Nephron (organoid): Measurements from ENCODE around the gene ZMIZ1.

Experiments used
- H3K27ac Mint-ChIP-seq, 3 experiments: 2 replicates each; pipeline ENCODE4 v1.8.0; 2020; ENCODE audit warnings: mixed read lengths in 3 of 3, mild to moderate bottlenecking in 2 of 3, moderate library complexity in 1 of 3
- H3K27me3 Mint-ChIP-seq: 2 replicates; pipeline ENCODE4 v1.8.0; 2021; ENCODE audit warnings: low read depth, mild to moderate bottlenecking, moderate library complexity, mixed read lengths
- H3K36me3 Mint-ChIP-seq: 2 replicates; pipeline ENCODE4 v1.8.0; 2020; ENCODE audit warnings: low read depth, mixed read lengths
- H3K4me1 Mint-ChIP-seq: 2 replicates; pipeline ENCODE4 v1.8.0; 2020; ENCODE audit warnings: mixed read lengths
- H3K4me3 Mint-ChIP-seq, 3 experiments: 2 replicates each; pipeline ENCODE4 v1.8.0; 2020; ENCODE audit warnings: mild to moderate bottlenecking in 3 of 3, mixed read lengths in 3 of 3, moderate library complexity in 2 of 3
- H3K9me3 Mint-ChIP-seq: 2 replicates; pipeline ENCODE4 v1.8.0; 2020; ENCODE audit warnings: mixed read lengths
- TF ChIP-seq, protein P1 (sequence below), 3 experiments: fragments of 200-600 bp; sonication (generic); IDR thresholded peaks; one replicate each; pipeline ENCODE4 v1.5.0; 2021; ENCODE audit warnings: antibody characterized with exemption in 3 of 3; ENCODE audit not compliant: unreplicated experiment in 3 of 3

Gene ZMIZ1

DNA sequence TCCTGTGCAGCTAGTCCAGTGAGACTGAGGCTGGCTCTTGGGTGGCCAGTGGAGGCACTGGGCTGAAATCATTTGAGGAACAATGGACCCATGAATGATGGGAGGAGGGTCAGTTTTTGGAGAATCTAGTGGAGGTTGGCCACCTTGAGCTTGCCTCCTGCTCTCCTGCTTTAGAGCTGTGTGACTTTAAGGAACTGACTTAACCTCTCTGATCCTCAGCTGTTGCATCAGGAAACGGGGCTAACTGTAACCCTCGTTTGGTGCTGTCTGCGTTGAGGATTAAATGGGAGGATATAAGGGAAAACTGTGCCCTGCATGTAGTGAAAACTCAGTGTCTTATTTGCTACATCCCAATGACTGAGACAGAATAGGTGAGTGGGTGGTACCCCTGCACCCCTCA lies 163.1 kb downstream of the ZMIZ1 start:
- H3K27me3 Mint-ChIP-seq: no peaks in the 10 kb centered on the region
- no peaks in the 10 kb centered on the region for H3K9me3 Mint-ChIP-seq
- H3K4me3 Mint-ChIP-seq: no peak overlapping the region
- H3K27ac Mint-ChIP-seq: no peak overlapping the region
- peaks cover 33% of the 10 kb centered on the region for H3K4me1 Mint-ChIP-seq
- H3K36me3 Mint-ChIP-seq: peaks cover 31% of the 10 kb centered on the region
- TF ChIP-seq, protein P1, sequence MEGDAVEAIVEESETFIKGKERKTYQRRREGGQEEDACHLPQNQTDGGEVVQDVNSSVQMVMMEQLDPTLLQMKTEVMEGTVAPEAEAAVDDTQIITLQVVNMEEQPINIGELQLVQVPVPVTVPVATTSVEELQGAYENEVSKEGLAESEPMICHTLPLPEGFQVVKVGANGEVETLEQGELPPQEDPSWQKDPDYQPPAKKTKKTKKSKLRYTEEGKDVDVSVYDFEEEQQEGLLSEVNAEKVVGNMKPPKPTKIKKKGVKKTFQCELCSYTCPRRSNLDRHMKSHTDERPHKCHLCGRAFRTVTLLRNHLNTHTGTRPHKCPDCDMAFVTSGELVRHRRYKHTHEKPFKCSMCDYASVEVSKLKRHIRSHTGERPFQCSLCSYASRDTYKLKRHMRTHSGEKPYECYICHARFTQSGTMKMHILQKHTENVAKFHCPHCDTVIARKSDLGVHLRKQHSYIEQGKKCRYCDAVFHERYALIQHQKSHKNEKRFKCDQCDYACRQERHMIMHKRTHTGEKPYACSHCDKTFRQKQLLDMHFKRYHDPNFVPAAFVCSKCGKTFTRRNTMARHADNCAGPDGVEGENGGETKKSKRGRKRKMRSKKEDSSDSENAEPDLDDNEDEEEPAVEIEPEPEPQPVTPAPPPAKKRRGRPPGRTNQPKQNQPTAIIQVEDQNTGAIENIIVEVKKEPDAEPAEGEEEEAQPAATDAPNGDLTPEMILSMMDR (IDR thresholded peaks at IDR 0.05; ENCODE audit: unreplicated experiment in 3 of 3): no peak

DNA sequence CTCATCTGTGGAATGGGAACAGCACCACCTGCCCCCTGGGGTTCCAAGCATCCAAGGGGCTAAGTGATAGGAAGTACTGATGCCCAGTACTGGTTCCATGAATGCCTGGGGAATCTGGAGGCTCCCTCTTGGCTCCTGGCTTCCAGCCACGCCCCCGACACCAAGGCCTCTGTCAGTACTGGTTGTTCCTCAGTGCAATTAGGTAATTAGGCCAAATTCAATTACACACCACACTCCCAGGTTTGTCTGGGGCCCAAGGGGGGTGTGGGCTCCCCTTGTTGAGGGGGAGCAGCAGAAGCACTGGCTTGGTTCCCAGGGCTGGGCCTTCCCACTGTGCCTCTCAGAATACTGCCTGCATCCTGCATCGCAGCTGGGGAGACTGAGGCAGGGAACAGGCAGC lies 164.1 kb downstream of the ZMIZ1 start:
- Mint-ChIP-seq H3K36me3 (peaks cover 30% of the 10 kb centered on the region), H3K27ac (no peak overlapping the region)

DNA sequence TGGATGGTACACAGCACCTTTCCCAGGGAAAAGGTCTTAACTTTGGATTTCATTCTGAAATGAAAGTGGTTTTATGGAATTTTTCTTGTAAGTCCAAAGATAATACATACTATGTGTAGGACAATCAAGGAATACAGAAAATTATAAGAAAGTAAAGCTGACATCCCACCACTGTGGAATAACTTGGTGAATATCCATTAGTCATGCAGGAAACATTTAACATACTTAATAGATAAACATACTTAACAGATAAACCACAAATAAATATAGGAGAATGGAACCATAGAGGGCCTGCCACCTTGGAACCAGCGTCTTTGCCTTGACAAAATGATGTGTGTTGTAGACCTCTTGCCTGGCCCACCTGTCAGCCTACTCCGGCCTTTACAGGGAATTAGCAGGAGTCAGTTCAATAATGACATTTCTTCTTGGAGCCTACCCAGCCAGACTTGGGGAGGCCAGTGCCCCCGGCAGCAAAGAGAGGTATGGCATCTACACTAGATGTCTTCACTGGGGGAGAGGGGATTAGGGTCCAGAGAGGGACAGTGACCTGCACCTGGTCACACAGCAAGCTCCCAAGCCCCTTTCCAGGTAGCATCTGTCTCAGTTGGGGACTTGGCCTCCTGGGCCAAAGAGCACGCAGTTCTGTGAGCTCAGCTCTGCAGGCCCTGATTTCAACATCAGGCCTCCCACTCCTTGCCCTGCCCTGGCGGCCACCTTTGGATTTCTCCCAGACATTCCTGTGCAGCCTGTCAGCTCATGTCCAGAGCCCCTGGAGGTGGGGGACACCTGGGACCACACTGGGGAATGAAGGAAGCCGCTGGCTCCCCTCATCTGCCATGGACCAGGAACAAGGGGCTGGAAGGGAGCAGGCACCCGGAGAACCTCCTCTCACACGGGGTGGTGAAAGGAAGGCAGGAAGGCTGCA lies 165.9 kb downstream of the ZMIZ1 start:
- Mint-ChIP-seq H3K27me3 (no peaks in the 10 kb centered on the region), H3K36me3 (peaks cover 30% of the 10 kb centered on the region), H3K4me1 (peaks cover 41% of the 10 kb centered on the region), H3K9me3 (no peaks in the 10 kb centered on the region), H3K27ac (no peak overlapping the region), H3K4me3 (no peak overlapping the region)
- TF ChIP-seq, protein P1 (IDR thresholded peaks at IDR 0.05; ENCODE audit: unreplicated experiment in 3 of 3): no peak

More for the DNA sequence above, 164.1 kb downstream of the ZMIZ1 start:
- peaks cover 38% of the 10 kb centered on the region for H3K4me1 Mint-ChIP-seq
- TF ChIP-seq, protein P1 (IDR thresholded peaks at IDR 0.05; ENCODE audit: unreplicated experiment in 3 of 3): no peak
- H3K9me3 Mint-ChIP-seq: no peaks in the 10 kb centered on the region
- no peaks in the 10 kb centered on the region for H3K27me3 Mint-ChIP-seq
- no peak overlapping the region for H3K4me3 Mint-ChIP-seq

DNA sequence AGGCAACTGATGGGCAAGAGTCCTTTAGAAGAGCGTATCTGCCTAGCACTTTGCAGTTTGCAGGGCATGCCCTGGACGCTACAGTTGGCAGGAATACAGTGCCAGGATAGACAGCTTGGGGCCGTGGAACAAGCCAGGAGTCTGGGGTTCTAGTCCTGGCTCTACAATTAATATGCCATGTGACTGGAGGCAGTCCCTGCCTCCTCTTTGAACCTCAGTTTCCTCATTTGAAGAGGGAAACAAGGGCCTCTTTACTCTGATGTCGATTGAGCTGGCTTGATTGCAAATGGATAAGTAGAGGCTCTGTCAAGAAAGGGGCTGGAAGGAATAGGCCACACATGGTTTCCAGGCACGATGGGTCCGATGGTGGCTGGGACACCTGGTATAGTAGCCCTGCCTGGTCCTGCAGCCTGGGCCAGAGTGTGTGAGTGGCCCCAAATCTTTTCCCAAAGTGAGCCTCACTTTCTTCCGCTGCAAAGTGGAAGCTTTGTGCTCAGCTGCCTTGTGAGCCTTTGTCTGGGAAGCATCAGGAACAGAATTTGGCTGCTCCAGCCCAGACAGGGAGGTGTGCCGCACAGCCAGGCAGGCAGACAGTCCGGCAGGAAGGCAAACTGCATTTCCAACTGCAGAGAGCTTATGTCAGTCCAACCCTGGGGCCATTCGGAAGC lies 167.1 kb downstream of the ZMIZ1 start:
- Mint-ChIP-seq H3K27ac (no peak overlapping the region), H3K27me3 (no peaks in the 10 kb centered on the region), H3K4me3 (no peak overlapping the region), H3K4me1 (peaks cover 41% of the 10 kb centered on the region), H3K36me3 (peaks cover 25% of the 10 kb centered on the region), H3K9me3 (no peaks in the 10 kb centered on the region)
- TF ChIP-seq, protein P1 (IDR thresholded peaks at IDR 0.05; ENCODE audit: unreplicated experiment in 3 of 3): no peak

DNA sequence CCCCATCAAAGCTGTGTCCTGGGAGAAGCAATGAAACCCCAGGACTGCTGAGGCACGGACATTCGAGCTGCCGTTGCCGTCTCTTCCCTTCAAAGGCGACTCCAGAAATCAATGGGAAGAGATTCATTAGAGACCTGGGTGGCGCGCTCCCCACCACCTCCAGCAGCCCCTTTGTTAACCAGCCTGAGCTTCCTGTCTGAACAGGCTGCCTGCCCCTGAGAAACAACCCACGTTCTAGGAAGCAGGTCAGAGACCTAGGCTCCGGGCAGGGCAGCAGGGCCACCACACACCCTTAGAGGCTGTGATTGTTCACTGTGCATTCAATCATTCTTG lies 167.6 kb downstream of the ZMIZ1 start:
- Mint-ChIP-seq H3K4me1 (peaks cover 46% of the 10 kb centered on the region), H3K27ac (no peak overlapping the region), H3K36me3 (peaks cover 25% of the 10 kb centered on the region), H3K9me3 (no peaks in the 10 kb centered on the region), H3K27me3 (no peaks in the 10 kb centered on the region), H3K4me3 (no peak overlapping the region)
- TF ChIP-seq, protein P1 (IDR thresholded peaks at IDR 0.05; ENCODE audit: unreplicated experiment in 3 of 3): no peak
